ENCODE data around the gene EYS.

DNA sequence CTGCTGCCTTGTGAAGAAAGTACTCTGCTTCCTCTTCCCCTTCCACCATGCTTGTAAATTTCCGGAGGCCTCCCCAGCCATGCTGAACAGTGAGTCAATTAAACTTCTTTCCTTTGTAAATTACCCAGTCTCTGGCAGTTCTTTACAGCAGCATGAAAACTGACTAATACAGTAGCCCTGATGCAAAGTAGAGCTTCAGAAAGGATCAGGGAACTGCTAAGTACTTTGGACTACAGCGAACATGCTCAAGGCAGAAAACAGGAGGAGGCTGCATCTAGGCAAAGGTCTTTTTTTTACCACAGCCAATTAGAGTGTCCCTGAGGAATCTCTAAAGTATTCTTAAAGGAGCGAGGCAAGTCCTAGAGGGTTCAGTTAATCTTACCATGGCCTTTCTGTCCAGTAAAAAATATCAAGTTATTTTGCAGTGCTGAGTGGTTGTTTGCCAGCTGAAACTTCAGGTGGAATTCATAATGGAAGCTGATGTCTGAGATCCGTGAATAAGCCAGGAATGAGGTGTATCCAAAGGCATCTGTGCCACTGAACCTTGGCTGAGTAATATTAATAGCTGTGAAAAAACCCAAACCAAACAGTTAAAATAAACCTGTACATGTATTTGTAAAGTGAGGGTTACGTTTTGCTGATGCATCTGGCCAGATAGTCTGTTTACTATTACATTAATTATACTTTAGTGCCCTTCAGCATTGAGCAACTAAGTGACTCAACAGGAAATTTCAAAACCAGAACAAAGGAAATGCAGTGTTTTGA, 1901.0 kb downstream of the EYS start:
- TF ChIP-seq, protein P1, sequence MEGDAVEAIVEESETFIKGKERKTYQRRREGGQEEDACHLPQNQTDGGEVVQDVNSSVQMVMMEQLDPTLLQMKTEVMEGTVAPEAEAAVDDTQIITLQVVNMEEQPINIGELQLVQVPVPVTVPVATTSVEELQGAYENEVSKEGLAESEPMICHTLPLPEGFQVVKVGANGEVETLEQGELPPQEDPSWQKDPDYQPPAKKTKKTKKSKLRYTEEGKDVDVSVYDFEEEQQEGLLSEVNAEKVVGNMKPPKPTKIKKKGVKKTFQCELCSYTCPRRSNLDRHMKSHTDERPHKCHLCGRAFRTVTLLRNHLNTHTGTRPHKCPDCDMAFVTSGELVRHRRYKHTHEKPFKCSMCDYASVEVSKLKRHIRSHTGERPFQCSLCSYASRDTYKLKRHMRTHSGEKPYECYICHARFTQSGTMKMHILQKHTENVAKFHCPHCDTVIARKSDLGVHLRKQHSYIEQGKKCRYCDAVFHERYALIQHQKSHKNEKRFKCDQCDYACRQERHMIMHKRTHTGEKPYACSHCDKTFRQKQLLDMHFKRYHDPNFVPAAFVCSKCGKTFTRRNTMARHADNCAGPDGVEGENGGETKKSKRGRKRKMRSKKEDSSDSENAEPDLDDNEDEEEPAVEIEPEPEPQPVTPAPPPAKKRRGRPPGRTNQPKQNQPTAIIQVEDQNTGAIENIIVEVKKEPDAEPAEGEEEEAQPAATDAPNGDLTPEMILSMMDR (conservative IDR thresholded peaks at IDR 0.05; ENCODE audit: low read length): no peak
- no peak for TF ChIP-seq EZH2phosphoT487 (IDR thresholded peaks at IDR 0.05; ENCODE audit: borderline replicate concordance)

All from Loucy (cell line).